Stimulated activated CD4-positive, alpha-beta T cell treated with anti-CD3 and anti-CD28 coated beads, TNF-alpha, amount 100 ng/mL, for 4 hours (primary cell): ENCODE results near the gene NXPH3.

ENCODE experiments used
- DNase-seq, 3 experiments: peaks; one replicate each; pipeline ENCODE4 v3.0.0-alpha.2; 2020; ENCODE audit warnings: low read depth in 3 of 3

The NXPH3 gene

DNA sequence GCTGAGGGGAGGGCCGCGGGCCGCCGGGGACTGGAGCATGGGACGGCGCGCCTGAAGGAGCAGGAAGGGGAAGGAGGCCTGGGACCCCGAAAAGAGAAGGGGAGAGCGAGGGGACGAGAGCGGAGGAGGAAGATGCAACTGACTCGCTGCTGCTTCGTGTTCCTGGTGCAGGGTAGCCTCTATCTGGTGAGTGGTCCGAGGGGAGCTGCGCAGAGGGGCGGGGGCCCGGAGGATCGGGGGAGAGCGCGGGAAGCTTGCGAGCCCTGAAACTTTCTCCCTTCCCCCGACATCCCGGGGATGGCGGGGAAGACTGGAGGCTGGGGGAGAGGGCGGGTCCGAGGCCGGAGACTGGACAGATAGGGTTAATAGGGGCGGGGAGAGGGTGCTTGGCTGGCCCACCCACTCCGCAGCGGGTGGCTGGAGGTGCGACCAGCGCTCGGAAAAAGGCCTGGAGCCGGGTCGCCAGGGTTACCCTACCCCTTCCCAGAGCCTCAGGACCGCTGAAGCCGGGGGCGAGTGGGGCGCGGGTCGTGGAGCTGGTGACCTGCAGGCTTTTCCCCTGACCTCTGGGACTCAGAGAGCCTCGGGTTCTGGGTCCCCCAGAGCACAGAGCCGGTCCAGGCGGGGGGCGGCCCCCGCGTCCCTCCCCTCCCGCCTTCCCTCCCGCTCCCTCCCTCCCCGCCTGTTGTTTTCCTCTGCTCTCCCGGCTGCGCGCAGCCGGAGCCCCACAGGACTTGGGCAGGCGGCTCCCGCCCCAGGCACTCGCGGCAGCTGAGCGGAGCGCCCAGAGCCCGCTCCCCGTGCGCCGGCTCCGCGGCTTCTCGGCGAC, 631 bp downstream of the NXPH3 start:
- DNase-seq = no peak

DNA sequence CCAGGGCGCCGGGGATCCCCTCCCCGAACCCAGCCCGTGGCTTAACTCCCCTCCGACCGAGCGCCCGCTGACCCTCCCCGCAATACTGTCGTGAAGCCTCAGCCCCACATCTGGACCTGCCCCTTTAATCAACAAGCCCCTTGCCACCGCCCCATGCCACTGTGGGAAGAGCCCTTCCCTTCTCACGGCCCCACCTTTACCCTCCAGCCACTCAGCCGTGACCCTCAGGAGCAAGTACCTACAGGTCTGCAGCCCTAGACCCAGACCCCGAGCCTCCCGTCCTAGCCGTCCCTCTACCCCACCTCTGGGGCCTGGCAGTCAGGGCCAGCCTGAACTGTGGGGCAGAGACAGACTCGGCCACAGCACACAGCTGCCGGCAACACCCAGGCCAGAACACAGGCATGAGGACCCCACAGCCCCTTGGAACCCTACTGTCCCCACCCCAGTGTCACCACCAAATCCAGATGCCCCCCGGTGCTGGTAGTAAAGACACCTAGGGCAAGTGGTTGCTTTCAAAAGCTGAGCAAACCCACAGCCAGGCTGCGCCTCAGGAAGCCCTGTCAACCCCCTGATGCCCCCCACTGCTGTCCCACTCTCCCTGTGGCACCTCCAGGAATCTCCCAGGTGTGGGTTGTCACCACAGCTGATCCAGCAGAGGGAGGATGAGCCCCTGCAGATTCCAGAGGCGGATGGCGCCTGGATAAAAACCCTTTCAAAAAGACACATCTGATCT, 1.4 kb downstream of the NXPH3 start:
- DNase-seq = no peak

DNA sequence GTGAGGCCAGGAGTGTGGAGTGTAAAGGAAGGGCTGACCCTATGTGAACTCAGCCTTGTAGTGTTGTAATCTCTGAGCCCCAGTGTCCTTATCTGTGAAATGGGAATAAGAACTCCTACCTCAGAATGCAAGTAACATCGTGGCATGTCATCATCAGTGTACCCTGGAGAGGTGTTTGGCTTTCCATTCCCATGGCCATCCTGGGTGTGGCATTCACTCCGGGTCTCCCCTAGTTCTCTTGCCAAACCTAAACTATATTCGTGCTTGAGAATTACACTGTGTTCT, 1.9 kb downstream of the NXPH3 start:
- no peak for DNase-seq

DNA sequence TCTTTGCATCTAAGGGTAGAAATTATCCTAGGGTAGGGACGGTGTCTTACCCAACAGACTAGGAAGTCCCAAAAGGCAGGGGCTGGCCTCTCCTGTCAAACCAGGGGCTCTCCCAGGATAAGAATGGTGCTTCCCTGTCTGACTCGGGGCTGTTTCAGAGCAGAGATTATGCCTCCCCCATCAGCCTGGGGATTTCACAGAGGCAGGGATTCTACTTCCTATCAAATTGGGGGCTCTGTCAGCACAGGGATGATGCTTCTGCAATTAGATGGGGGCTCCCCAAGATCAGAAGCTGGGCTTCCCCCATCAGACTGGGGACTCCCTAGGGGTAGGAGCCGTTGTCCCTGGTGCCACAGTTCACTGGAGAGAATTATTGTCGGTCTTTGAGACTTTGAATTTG, 2.3 kb downstream of the NXPH3 start:
- DNase-seq = no peak

DNA sequence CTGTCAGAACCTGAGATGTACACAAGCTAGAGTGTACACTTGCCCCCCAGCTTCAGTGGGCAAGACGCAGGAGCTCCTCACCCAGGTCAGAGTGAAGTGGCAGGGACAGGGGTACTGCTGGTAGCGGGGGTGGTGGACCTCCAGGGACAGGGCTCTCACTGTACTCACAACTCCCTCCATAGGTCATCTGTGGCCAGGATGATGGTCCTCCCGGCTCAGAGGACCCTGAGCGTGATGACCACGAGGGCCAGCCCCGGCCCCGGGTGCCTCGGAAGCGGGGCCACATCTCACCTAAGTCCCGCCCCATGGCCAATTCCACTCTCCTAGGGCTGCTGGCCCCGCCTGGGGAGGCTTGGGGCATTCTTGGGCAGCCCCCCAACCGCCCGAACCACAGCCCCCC, 2.7 kb downstream of the NXPH3 start:
- DNase-seq = no peak

DNA sequence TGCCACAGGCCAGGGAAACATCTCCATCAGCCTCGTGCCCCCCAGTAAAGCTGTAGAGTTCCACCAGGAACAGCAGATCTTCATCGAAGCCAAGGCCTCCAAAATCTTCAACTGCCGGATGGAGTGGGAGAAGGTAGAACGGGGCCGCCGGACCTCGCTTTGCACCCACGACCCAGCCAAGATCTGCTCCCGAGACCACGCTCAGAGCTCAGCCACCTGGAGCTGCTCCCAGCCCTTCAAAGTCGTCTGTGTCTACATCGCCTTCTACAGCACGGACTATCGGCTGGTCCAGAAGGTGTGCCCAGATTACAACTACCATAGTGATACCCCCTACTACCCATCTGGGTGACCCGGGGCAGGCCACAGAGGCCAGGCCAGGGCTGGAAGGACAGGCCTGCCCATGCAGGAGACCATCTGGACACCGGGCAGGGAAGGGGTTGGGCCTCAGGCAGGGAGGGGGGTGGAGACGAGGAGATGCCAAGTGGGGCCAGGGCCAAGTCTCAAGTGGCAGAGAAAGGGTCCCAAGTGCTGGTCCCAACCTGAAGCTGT, 3.4 kb downstream of the NXPH3 start:
- DNase-seq = no peak

DNA sequence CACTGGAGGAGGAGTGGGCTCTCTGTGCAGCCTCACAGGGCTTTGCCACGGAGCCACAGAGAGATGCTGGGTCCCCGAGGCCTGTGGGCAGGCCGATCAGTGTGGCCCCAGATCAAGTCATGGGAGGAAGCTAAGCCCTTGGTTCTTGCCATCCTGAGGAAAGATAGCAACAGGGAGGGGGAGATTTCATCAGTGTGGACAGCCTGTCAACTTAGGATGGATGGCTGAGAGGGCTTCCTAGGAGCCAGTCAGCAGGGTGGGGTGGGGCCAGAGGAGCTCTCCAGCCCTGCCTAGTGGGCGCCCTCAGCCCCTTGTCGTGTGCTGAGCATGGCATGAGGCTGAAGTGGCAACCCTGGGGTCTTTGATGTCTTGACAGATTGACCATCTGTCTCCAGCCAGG, 3.9 kb downstream of the NXPH3 start:
- DNase-seq = no peak

DNA sequence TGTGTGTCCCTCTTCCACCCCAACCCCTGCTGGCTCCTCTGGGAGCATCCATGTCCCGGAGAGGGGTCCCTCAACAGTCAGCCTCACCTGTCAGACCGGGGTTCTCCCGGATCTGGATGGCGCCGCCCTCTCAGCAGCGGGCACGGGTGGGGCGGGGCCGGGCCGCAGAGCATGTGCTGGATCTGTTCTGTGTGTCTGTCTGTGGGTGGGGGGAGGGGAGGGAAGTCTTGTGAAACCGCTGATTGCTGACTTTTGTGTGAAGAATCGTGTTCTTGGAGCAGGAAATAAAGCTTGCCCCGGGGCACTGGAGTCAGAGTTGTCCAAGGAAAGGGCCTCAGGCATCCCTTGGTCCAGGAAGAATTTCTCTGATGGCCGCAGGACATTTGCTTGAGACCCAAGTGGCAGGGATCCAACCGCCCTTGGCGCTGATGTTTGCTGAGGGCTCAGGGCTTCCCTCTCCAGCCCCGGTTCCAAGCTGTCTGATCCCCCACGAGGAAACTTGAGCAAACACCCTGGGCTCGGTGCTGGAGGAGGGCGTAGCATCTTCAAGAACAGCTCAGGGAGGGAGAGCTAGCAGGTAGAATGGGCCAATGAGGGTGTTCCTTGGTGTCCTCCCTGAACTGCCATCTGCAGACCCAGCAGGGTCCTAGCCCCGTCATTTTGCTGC, 4.5 kb downstream of the NXPH3 start:
- no peak for DNase-seq

DNA sequence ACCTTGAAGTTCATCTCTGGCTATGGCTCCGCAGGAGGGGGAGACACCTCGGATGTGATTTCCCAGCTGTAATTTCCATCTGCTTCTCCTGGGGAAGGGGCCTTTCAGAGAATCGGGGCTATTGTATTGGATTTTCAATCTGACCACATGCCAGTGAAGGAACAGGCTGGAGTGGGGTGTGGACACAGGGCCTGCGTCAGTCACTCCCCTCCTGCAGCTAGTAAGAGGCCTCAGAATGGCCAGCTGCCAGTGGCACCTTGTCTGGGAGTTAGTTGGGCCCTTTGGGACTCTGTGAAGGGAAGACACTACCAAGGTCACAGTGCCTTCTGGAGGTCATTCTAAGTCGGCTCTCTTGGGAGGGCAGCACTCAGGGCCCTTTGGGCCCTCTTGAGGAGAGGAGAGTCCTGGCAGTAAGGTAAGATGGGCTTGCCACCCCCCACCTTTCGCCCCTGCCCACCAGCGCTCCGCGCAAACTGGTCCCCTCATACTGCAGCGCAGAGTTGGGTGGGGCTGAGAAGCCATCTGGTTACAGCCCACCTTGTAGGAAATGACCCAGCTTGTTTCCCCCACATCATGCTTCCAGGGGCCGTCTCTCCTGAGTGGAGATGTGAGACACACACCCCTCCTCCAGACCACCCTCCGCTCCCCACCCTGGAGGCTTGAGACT, 5.4 kb downstream of the NXPH3 start:
- DNase-seq = no peak

DNA sequence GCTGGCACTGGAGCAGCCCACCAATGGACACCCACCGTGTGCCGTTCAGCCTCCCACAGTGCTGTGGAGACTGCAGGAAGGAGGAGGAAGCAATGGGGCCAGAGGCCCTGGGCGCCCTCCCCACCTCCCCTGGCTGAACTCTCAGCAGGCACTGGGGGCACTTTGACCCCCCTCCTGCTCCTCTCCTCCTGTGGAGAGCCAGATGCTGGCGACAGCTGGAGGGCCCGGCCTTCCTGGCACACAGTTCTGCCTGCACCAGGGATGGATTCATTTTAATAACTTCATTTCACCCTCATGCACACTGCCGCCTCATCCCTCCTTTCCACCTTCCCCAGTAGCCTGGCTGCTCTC, 6.0 kb downstream of the NXPH3 start:
- no peak for DNase-seq

DNA sequence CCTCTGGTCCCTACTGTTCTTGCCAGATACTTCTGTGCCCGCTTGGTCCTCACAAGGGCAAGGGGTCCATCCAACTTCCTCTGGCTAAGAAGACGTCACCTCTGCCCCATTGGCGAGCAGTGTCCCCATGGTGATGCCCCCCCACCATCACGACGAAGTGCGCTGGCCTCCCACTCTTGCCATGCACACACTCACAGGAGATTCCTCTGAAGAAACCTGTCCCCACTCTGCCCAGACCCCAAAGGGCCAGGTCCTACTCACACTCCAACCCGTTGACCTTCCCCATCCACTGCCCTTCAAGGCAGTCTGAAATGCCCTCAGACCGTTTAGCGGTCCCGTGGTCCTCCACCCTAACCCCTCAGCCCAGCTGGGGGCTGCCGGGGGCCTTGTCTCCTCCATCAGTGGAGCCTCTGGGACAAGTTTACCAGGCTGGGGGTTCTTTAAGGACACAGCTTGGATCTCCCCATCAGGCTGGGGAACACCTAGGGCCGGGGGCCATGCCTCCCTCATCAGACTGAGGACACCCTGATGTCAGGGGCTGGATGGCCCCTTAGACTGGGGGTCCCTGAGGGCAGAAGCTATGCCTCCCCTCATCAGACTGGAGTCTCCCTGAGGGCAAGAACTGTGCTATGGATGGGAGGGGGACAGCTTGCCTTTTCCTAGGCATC, 6.5 kb downstream of the NXPH3 start:
- DNase-seq = no peak

DNA sequence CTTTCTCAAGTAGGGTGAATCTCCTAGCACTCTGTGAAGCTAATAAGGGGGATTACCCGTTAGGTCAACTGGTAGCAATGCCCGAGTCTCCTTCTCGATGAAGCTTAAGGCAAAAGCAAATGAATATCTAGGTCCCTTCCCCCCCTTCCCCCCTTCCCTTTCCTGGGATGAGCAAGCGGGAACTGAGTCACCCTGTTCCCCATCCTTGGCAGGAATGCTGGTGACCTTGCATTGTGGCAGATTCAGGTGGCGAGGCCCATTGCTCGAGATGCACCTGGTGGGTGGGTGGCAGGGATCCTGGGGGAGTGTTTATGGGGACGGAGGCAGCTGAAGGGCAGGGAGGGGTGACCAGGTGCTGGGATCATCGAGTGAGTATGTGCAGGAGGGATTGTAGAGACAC, 7.1 kb downstream of the NXPH3 start:
- DNase-seq = no peak

DNA sequence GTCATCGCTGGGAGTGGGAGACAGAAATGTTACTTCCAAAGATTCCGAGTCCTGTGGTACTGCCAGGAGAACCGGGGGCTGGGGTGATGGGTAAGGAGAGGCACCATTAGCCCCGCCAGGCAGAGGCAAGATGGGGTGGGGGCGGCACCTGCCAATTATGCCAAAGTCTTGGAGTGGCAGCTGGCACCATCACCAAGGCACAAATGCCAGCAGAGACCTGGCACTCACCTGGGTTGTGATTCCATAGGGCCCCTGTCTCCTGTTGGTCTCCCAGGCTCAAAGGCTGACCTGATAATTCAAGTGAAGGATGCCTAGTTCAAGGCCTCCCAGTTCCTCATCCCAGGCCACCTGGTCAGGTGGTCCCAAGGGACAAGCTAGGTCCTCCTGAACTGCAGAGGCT, 7.6 kb downstream of the NXPH3 start:
- no peak for DNase-seq

DNA sequence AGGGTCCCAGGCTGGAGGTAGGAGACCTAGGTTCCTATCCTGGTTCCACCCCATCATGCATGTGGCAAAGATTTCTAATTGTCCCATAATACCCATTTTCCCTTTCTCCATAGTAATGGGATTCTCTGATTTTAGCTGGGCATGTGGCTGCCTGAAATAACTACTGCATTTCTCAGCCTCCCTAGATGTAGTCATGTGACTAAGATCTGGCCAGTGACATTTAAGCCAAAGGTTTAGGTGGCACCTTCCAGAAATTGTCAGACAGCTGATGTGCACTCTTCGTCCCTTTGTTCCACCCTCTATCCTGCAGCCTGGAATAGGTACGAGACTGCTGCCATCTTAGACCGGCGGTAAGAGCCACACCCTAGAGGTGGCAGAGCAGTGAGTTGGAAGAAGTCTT, 8.2 kb downstream of the NXPH3 start:
- DNase-seq = no peak

DNA sequence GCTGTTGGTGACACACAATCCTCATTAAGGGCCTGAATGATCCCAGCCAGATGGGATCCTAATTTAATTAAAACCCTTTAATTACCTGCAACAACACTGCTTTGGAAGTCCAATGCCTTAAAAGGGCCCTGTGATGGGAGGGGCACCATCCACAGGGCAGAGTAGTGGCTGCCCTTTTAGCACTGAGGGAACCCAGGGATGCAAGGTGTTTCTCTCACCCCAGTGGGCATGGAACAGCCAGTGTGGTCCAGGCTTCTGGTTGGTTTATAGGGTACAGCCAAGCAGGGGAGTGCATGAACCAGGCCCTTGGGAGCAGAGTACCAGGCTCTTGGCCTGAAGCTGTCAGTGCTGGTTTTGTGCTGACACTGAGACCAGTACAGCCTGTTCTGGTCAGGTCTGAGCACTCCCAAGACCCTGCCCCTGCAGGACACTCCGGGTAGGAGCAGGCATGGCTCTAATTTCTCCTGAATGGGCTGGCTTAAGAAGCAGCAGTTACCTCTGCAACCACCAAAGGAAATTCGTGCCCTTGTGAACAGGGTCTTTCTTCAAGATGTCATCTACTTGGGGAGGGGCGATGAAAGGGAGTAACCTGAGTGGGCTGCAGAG, 9.9 kb downstream of the NXPH3 start:
- DNase-seq = no peak

DNA sequence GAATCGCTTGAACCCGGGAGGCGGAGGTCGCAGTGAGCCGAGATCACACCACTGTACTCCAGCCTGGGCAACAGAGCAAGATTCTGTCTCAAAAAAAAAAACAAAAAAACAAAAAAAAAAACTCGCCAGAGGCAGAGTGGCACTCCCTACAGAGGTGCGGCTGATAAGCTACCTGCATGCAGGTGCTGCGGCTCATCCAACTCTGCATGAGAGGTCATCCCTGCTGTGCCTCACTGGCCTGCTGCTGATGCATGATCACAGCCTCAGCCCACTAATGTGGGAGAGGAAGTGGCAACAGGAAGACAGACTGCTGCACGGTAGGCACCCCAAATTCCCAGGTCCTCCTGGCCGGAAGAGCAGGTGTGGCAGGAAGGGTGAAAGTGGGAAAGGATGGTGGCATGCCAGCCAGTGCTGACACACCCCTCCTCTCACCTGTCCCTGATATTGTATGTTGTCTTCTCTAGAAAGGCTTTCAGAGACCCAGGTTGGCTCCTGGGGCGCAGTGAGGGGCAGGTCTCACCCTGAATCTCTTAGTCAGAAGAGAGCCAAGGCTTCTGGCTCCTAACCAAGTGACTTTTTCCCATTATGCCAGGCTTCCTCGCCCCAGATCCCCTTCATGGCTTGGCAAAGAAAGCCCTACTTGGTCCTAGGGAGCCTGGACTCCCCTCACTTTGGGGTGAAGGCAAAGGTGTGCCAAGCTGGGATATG, 11.8 kb downstream of the NXPH3 start:
- DNase-seq = no peak

DNA sequence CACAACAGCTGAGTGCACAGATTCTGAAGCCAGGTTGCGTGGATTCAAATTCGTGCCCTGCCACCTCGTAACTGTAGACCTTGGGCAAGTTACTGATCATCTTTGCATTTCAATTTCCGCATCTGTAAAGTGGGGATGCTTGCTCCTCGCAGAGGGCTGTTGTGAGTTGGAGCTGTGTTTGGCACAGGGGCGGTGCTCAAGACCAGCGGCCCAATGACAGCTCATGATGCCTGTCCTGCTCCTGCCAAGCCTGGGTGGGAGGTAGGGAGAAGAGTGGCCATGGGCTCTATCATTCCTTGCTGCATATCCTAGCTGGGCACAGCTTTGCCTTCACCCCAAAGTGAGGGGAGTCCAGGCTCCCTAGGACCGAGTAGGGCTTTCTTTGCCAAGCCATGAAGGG, 12.6 kb downstream of the NXPH3 start:
- no peak for DNase-seq

DNA sequence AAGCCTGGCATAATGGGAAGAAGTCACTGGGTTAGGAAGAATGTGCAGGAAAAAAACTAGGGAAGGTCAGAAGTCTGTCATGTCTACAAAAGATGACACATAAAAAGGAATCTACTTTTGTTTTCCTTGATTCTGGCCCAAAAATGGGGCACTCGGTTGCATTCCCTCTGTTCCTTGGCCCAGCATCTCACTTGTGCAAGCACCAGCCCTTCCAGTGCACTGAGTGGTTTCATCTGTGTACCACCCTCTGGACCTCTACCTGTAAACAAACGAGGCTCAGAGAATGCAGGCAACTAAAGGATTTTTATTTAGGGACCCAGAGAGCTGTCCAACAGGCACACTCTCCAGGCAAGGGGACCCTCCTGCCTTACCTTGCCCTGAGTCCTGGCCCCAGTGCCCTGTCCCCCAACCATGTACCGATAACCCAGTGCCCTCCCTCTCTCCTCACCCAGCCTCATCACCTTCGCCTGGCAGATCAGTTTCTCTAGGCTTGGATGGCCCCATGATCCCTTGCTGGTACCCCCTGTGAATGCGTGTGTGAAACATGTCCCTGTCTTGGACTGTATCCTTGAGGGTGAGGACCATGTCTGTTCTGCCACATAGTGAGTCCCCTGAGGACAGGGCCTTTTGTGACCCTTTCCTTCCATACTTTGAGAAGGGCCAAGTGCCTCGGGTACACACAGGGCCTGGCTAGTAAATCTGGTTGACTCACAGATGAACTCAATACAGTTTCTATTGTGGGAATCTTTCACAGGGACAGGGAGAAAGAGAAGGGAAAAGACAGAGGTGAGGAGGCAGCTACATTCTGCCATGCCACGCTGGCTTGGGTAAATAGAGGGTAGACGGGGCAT, 13.3 kb downstream of the NXPH3 start:
- no peak for DNase-seq

DNA sequence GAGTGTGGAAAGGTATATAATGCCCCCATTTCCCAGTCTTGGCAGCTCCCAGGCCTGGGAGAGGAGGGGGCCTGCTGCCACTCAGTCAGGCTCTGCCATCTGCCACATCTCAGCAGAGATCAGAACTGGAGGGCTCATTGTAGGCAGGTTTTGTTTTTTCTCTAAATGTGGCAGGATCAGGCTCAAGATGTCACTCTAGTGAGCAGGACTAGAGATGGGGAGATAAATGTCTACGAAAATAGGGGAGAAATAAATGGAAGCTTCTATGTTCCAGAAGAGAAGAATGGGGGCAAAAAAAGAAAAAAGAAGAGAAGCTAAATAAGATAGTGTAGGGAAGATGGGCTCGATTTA, 13.9 kb downstream of the NXPH3 start:
- no peak for DNase-seq

DNA sequence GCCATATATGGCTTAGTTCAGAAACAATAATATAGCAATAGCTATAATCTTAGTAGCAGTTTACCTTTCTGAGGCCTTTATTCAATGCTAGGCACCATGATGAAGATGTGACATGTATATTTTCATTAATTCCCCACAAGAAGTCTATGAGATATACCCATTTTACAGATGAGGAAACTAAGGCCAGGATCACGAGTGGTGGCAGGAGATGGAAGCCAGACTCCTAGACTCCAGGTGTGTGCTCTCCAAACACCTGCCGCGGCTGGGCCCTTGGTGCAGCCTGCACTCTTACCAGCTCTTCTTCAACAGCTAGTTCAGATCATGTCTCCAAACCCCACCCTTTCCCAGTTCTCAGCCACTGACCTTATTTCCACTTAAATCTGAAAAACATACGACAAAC, 15.2 kb downstream of the NXPH3 start:
- DNase-seq = no peak
